ENCODE data around the gene AFF1.
A peak's percentile ranks its signal among the peaks of the same experiment; 100 is the strongest.

The AFF1 gene

GRCh38 chr4:86919561-86920223, 15.1 kb upstream of the AFF1 start:
- DNase-seq, result no peak

DNA sequence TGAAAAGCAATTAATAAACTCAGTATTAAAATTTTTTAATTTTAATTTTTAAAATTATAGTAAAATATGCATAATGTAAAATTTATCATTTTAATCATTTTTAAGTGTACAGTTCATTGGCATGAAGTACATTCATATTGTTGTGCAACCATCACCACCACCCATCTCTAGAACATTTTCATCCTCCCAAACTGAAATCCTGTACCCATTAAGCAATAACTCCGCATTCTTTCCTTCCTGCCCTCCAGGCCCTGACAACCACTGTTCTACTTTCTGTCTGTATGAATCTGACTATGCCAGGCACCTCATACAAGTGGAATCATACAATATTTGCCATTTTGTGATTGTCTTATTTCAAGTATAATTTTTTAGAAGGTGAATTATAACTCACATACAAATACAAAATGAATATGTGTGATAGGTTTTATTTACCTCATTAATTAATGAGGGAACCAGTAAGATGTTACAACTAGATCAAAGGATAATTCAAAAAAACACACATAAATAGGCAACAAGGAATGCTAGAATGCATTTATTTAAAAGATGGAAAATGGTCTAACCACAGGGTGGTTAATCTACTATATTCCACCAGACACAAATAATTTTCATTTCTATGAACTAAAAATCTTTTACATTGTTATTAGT, 13.1 kb upstream of the AFF1 start:
- DNase-seq, result no peak

- no peak for DNase-seq
Observed at GRCh38 chr4:86924811-86925210, 10.0 kb upstream of the AFF1 start.

GRCh38 chr4:86926435-86927086, 8.2 kb upstream of the AFF1 start:
- no peak for DNase-seq

DNA sequence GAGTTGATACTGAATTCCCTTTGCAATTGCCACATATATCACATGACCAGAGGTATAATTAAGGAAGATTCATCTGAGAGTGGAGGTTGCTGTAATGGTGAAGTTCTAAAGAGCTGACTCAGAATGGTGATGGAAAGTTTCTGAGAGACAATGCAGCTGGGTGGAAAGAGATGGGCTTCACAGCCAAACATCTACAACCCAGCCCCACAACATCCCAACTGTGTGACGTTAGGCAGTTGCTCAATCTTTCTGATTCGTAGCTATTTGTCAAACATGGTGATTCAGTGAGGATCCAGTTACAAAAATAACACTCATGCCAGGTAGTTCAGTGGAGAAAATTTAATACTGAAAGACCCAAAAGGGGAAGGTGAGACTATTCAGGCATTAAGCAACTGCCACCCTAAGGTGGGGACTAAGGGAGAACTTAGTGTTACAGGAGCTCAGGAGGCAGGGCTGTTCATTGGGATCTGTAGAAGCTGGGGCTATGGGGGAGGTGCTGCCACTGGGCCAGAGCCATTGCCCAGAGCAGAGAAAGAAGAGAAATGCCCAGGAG, 6.9 kb upstream of the AFF1 start:
- DNase-seq, result peak; percentile 49

DNA sequence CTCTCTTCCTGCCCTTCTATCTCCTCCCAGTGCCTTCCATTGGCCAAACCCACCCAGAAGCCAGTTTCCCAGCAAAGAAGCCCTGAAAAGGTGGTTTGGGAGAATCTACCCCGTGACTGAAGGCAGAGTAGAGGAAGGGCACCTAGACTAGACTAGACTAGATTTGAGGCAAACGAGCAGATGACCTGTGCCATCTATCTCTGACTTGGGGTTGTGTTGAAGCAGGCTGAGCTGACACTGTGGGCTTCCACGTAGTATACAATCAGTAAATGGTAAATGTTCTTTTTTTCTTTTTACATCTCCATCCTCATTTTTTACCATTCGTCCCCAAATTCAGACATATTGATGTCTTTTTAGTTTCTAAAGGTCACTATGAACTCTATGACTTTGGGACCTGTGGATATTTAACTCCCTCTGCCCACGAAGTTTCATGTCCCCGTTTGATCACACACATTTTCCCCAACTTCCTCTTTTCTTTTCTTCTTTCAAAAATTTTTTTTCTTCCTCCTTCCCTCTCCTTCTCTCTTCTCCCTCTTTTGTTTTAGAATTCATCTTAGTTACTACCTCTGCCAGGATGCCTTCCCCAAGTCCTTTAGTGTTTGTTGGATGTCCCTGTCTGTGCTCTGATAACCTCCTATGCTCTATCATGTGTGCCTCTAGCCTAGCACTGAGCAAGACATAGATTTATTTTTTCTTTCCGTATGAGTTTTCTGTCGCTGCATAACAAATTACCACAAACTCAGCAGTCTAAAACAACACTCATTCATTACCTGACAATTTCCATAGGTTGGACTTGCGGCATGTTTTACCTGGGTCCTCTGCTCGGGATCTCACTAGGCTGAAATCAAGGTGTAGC, 6.2 kb upstream of the AFF1 start:
- no peak for DNase-seq

- DNase-seq, result no peak
Observed at GRCh38 chr4:86934147-86934770, 552 bp upstream of the AFF1 start.

DNA sequence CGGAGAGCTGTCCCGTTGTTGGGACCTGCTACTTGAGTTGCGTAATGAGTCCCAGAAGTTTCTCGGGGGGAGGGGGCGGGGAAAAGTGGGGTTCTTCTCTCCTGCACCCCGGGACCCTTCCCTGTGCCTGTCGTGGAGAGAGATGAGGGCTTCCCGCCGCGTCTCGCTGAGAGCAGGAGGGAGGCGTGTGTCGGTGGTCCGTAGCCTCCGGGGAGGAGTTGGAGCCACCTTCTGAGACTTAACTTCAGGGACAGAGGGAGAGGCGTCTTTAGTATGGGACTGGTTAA, 698 bp downstream of the AFF1 start:
- DNase-seq, result peak; percentile 54

DNA sequence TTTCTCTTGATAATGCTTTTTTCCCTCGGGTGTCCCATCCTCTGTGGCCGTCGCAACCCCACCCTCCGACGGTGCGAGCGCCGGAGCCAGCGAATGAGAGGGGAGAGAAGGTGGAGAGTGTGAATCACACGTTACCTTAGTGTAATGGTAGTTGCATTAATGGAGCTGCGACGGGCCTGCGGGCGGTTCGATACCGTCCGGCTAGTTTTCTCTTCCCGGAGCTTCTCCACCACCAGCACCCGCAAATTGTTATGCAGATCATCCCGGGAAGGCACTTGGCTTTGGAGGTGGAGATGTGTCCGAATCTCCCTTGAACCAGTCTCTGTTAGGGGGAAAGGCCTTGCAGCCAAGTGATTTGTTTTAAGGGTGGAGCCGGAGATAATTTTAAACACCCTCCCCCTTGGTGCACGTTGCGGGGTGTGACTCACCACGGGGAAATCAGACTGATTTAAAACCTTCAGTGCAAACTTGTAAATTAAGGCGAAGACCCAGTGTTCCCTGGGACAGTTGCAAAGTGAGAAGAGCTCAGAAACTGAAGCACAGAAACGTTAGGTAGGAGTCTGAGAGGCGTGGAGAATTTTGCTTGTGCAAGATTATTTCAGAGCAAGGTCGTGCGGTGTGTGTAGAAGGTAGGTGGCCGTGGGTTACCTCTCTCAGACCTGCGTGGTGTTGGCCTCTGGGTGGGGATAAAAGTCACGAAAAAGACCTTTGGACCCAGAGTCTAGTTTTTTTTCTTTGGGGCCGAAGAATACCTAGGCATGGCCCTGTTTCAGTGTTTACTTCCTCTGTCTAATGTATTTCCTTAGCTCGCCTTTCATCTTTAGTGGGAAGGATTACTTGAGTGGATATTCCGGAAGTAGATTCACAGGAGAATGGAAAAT, 1.3 kb downstream of the AFF1 start:
- DNase-seq, result peak; percentile 84

DNA sequence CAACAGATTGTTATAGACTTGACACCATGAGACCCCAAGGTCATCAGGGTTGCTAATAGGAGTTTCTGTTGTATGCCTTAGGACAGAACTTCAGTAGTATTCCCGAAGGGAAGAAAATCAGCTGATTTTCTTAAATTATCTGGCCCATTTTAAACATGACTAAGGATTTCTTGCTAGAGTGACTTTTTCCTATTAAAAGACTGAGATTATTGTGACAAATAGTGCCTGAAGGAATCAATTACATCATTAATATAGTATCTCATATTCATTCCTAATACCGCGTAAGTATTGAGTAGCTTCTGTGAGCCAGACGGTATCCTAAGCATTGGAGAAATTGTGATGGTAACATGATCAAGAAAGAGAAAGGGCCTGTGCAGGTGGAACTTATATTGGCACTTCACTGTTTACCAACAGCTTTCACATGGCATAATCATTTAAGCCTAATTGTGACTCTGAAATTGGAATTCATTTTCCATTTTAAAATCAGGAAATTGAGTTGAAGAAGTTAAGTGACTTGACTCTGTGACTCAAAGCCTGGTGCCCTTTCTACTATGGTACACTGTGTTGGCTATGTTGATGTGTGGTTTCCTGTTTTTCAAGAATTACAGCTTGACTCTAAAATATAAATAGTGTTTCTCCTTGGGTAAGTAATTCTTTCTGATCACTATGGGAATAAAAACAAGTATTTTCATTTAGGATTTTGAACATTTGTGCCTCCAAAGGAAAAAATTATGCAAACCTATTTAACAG, 4.1 kb downstream of the AFF1 start:
- DNase-seq, result no peak

GRCh38 chr4:86939729-86940575, 5.1 kb downstream of the AFF1 start:
- DNase-seq, result peak; percentile 38

DNA sequence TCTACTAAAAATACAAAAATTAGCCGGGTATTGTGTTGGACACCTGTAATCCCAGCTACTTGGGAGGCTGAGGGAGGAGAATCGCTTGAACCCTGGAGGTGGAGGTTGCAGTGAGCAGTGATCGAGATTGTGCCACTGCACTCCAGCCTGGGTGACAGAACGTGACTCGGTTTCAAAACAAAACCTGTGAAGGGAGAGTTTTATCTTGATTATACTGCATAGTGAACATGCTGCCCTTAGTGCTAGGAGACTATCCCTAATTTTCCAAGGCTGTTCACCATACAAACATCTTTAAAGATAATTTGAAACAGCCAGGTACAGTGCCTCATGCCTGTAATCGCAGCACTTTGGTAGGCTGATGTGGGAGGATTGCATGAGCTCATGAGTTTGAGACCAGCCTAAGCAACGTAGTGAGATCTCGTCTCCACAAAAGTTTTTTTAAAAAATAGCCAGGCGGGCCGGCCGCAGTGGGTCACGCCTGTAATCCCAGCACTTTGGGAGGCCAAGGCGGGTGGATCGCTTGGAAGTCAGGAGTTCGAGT, 6.2 kb downstream of the AFF1 start:
- DNase-seq, result no peak

GRCh38 chr4:86942185-86942666, 7.4 kb downstream of the AFF1 start:
- no peak for DNase-seq

- DNase-seq, result no peak
Observed at GRCh38 chr4:86944964-86945781, 10.4 kb downstream of the AFF1 start.

- DNase-seq, result no peak
Observed at GRCh38 chr4:86946868-86947500, 12.2 kb downstream of the AFF1 start.

GRCh38 chr4:86947501-86948120, 12.8 kb downstream of the AFF1 start:
- DNase-seq, result no peak

GRCh38 chr4:86948276-86948675, 13.5 kb downstream of the AFF1 start:
- no peak for DNase-seq

All from activated CD4-positive, alpha-beta T cell treated with anti-CD3 and anti-CD28 coated beads for 48 hours (primary cell).